Liver (tissue), 3 donors: ENCODE measurements around the gene CSNK1G3.

Source experiments
- HNF4A ChIP-seq, 2 donors: conservative IDR thresholded peaks; 2 replicates each; pipeline ENCODE4 v1.6.1; 2016; ENCODE audit warnings: antibody characterized with exemption in 2 of 2, mild to moderate bottlenecking in 2 of 2
- JUND ChIP-seq, 2 donors: IDR thresholded peaks; 2 replicates each; pipeline ENCODE4 v1.6.1; 2016; ENCODE audit warnings: antibody characterized with exemption in 2 of 2
- NR2F2 ChIP-seq: IDR thresholded peaks from 2 replicates; pipeline ENCODE4 v1.6.1; 2016; ENCODE audit warnings: antibody characterized with exemption
- RAD21 ChIP-seq, 2 donors: IDR thresholded peaks; 2 replicates each; pipeline ENCODE4 v1.6.1; 2016; ENCODE audit warnings: antibody characterized with exemption in 2 of 2, mild to moderate bottlenecking in 2 of 2
- SP1 ChIP-seq: IDR thresholded peaks from 2 replicates; pipeline ENCODE4 v1.6.1; 2018; ENCODE audit warnings: antibody characterized with exemption, mild to moderate bottlenecking
- TF ChIP-seq, protein P1 (sequence below): fragments of 150-350 bp; IDR thresholded peaks from 2 replicates; pipeline ENCODE4 v1.5.1; 2017; ENCODE audit warnings: improper control_type of control experiment, low read depth, low read length; ENCODE audit not compliant: missing input control
- TF ChIP-seq, protein P2 (sequence below): IDR thresholded peaks from 2 replicates; pipeline ENCODE4 v1.6.1; 2016; ENCODE audit warnings: antibody characterized with exemption
- TF ChIP-seq, protein P3 (sequence below): IDR thresholded peaks from 2 replicates; pipeline ENCODE4 v1.6.1; 2016; ENCODE audit warnings: antibody characterized with exemption
- TF ChIP-seq, protein P4 (sequence below): IDR thresholded peaks from 2 replicates; pipeline ENCODE4 v1.6.1; 2016; ENCODE audit warnings: antibody characterized with exemption, mild to moderate bottlenecking
- donor health status: healthy.
- donor health status: healthy.

DNA sequence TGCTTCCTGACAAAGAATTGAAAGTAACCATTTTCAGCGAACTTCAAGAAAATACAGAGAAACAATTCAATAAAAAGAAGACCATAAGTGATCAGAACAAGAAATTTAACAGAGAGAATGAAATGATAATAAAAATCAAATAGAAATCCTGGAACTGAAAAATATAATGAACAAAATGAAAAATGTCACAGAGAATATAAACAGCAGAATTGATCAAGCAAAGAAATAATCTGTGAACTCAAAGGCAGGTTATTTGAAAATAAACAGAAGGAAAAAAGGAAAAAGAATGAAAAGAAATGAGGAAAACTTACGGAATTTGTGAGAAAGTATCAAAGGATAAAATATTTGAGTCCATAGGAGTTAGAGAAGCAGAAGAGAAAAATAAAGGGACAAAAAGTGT lies 114.1 kb downstream of the CSNK1G3 start:
- TF ChIP-seq, protein P1, sequence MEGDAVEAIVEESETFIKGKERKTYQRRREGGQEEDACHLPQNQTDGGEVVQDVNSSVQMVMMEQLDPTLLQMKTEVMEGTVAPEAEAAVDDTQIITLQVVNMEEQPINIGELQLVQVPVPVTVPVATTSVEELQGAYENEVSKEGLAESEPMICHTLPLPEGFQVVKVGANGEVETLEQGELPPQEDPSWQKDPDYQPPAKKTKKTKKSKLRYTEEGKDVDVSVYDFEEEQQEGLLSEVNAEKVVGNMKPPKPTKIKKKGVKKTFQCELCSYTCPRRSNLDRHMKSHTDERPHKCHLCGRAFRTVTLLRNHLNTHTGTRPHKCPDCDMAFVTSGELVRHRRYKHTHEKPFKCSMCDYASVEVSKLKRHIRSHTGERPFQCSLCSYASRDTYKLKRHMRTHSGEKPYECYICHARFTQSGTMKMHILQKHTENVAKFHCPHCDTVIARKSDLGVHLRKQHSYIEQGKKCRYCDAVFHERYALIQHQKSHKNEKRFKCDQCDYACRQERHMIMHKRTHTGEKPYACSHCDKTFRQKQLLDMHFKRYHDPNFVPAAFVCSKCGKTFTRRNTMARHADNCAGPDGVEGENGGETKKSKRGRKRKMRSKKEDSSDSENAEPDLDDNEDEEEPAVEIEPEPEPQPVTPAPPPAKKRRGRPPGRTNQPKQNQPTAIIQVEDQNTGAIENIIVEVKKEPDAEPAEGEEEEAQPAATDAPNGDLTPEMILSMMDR: no peak
- TF ChIP-seq, protein P2, sequence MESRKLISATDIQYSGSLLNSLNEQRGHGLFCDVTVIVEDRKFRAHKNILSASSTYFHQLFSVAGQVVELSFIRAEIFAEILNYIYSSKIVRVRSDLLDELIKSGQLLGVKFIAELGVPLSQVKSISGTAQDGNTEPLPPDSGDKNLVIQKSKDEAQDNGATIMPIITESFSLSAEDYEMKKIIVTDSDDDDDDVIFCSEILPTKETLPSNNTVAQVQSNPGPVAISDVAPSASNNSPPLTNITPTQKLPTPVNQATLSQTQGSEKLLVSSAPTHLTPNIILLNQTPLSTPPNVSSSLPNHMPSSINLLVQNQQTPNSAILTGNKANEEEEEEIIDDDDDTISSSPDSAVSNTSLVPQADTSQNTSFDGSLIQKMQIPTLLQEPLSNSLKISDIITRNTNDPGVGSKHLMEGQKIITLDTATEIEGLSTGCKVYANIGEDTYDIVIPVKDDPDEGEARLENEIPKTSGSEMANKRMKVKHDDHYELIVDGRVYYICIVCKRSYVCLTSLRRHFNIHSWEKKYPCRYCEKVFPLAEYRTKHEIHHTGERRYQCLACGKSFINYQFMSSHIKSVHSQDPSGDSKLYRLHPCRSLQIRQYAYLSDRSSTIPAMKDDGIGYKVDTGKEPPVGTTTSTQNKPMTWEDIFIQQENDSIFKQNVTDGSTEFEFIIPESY: no peak
- TF ChIP-seq JUND (IDR thresholded peaks at IDR 0.05) (no peak), RAD21 (IDR thresholded peaks at IDR 0.05) (no peak), SP1 (no peak), HNF4A (conservative IDR thresholded peaks at IDR 0.05) (no peak), NR2F2 (no peak)
- TF ChIP-seq, protein P3, sequence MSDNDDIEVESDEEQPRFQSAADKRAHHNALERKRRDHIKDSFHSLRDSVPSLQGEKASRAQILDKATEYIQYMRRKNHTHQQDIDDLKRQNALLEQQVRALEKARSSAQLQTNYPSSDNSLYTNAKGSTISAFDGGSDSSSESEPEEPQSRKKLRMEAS: no peak
- TF ChIP-seq, protein P4, sequence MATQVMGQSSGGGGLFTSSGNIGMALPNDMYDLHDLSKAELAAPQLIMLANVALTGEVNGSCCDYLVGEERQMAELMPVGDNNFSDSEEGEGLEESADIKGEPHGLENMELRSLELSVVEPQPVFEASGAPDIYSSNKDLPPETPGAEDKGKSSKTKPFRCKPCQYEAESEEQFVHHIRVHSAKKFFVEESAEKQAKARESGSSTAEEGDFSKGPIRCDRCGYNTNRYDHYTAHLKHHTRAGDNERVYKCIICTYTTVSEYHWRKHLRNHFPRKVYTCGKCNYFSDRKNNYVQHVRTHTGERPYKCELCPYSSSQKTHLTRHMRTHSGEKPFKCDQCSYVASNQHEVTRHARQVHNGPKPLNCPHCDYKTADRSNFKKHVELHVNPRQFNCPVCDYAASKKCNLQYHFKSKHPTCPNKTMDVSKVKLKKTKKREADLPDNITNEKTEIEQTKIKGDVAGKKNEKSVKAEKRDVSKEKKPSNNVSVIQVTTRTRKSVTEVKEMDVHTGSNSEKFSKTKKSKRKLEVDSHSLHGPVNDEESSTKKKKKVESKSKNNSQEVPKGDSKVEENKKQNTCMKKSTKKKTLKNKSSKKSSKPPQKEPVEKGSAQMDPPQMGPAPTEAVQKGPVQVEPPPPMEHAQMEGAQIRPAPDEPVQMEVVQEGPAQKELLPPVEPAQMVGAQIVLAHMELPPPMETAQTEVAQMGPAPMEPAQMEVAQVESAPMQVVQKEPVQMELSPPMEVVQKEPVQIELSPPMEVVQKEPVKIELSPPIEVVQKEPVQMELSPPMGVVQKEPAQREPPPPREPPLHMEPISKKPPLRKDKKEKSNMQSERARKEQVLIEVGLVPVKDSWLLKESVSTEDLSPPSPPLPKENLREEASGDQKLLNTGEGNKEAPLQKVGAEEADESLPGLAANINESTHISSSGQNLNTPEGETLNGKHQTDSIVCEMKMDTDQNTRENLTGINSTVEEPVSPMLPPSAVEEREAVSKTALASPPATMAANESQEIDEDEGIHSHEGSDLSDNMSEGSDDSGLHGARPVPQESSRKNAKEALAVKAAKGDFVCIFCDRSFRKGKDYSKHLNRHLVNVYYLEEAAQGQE: no peak
